ENCODE results near the gene SLF1.

SLF1 gene

DNA sequence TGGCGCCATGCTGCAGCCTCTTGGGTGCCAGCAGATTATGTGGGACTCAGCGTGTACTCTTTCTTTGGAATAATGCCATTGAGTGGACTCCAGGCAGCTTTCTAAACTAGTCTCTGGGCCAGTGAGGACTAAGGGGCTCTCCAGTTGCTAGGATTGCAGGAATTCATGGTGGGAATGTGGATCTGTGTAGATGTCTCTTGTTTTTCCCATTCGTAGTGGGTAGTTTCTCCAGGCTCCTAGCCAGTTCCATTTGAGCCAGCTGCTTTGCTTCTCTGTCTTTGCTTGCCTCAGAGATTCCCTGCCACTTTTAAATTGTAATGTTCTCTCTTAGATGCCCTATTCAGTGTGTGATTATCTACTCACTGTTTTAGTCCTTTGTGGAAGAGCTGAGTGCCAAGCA, 42.6 kb downstream of the SLF1 start:
- no peak for DNase-seq (ENCODE audit: low read depth in 2 of 2)

- no peak for DNase-seq (ENCODE audit: low read depth in 2 of 2)
These were observed 49.5 kb downstream of the SLF1 start for GRCh38 chr5:94667937-94668336.

DNA sequence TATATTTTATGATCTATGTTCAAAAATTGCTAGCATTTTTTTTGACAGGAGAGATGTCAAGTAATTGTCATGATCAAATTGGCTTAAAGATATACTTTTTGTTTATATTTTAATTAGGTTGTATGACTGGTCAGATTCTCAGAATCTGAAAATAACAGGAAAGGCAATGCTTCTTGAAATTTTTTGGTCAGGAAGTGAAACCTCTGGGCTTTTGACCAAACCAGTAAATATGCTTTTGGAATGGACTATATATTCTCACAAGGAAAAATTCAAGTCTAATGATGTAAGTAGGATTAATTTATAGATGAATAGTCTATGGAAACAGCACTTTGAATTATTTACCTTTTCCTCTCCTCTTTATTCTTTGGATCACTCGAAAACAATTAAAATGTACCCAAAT, 52.3 kb downstream of the SLF1 start:
- no peak for DNase-seq (ENCODE audit: low read depth in 2 of 2)

DNA sequence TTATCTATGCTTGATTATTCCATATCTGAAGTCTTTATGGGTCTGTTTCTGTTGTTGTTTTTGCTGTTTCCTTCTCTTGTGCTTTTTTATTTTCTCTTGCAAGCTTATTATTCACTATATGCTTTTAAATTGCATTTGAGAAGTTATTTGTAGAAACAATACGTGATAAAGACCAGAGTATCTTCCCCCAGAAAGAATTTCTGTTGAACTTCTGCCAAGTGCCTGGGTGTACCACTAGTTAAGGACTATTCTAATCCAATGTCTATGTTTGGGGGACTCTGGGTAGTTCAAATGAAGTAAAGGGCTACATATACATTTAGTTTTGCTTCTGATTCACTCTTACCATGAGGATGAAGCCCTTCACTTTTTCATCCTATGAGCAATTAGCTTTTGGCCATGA, 54.3 kb downstream of the SLF1 start:
- DNase-seq (ENCODE audit: low read depth in 2 of 2) = no peak

DNA sequence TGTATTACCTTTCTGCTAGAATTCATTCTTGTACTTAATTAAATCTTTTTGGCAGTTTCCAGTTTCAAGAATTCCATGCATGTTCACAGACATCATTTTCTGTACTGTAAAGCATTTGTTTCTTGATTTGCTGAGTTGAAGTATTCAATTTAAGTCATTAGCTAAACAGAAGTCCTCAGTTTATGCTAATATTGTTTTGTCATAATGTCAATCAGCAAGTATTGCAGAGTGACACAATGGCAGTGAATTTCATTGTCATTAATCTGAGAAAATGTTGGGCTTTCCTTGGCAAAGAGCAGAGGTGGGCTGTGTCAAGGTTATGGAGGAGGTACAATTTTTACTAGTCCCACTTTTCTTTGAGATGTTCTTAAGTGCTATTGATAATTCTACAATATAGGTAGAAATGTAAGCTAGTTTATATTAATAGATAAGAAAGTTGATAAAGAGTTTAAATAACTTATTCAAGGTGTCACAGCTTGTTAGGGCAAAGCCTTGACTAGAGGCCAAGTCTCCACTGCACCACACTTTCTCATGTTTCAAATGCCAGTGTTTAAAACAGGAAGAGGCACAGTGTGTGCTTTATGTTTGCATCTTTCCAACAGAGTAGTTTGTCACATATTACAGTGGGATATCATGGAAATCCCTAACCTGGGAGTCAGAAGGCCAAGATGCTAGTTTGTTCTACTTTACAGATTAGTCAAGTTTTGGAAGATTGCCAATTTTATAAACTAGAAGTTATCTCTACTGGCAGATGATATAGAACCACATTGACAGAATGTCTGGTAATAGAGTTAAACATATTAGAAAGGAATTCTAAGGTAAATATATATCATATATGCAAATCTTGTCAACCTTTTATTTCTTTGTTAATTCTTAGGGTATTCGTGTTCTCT, 56.3 kb downstream of the SLF1 start:
- DNase-seq (ENCODE audit: low read depth in 2 of 2) = no peak

DNA sequence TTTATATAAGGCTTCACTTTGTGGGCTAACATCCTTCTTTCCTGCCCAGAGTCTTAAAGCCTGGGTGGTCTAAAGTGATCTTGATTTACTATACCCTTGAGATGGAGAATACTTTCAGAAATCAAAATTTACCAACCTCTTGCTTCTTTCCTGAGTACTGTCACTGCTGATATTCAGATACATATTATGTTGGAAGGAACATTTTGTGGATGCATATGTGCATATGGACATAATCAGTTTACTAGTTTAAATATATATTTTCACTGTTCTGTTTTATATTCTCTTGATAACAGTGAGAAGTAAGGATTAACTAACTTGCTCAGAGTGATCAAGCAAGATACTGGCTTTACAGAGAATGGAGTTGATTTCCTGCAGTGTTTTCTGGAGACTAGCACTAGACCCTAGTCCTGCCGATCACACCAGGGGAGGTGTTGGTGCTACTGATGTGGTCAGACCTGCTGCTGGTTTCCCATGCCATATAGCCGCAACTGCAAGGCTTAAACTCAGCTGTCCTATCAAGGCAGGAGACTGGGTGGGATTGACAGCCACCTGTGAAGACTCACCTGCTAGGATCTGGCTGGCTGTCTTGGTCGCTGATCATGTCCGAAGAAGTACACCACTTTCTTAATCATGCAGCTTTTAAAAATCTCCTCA, 57.6 kb downstream of the SLF1 start:
- no peak for DNase-seq (ENCODE audit: low read depth in 2 of 2)

DNA sequence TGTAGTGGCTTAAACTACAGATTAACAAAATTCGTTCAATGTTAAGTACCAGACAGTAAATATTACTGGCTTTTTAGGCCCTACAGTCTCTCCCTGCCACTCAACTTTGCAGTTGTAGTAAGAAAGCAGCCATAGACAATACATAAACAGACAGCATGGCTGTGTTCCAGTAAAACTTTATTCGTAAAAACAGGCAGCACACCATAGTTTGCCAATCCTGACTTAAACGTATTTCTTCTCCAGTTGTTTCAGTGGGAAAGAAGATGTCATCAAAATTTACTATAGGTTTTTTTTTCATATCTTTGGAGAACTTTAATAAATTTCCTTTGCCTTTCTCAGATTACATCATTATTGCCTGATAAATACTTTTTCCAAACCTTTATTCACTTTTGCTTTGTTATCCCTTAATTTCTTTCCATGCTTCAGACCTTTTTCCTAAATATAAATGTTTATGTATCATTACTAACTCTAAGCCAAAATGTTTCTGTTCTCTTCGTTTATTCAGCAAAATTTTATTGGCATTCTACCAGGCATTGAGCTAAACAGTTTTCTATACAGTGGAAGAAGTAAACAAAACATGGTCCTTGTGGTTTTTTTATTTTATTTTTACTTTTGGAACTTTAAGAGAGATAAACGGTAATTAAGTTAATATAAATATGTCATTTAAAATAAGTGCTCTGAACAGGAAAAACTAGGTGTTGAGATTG, 64.5 kb downstream of the SLF1 start:
- no peak for DNase-seq (ENCODE audit: low read depth in 2 of 2)

DNA sequence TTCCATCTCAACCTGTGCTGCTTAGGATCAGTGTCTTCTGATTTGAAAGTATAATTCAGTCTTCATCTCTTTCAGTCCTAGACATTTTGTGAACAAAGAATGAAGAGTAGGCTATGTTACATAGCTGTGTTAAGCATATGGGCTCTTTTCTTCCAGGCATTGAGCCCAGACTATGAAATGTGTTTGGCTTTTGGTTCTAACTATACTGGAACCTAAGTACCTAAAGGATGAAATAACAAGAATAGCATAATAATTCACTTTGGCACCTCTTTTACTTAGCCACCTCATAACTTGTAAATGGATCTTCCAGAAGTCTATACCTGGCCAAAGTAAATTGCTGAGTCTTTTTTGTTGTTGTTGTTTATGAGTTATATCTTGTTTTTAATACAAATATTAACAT, 71.4 kb downstream of the SLF1 start:
- no peak for DNase-seq (ENCODE audit: low read depth in 2 of 2)

- no peak for DNase-seq (ENCODE audit: low read depth in 2 of 2)
These were observed 72.3 kb downstream of the SLF1 start for GRCh38 chr5:94690778-94691177.

DNA sequence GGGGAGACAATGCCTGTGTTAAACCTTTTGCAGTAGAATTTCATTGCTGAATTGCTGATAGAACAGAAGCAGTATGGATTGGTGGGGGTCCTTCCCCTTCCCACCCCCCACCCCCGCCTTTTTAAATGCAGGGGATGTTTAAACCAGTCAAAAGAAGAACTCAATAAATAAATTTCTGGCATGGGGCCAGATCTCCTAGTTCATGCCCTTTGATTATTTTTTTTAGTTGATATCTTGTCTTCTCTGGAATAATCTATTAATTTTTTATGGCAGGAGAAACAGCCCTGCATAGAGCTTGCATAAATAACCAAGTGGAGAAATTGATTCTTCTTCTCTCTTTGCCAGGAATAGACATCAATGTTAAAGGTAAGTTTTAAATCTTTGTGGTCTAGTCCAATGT, 72.8 kb downstream of the SLF1 start:
- DNase-seq (ENCODE audit: low read depth in 2 of 2) = no peak

DNA sequence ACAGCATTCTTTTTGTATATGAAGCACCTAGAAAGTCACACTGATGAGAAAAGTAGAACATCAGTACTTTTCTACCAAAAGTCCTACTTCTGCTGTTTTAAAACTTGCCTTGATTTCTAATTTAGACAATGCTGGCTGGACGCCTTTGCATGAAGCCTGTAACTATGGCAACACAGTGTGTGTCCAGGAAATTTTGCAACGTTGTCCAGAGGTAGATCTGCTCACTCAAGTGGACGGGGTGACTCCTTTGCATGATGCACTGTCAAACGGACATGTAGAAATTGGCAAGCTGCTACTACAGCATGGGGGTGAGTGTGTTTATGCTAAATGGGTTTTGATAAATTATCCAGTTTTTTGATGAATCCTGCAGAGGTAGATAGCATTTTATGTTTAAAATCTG, 73.5 kb downstream of the SLF1 start:
- no peak for DNase-seq (ENCODE audit: low read depth in 2 of 2)

- DNase-seq (ENCODE audit: low read depth in 2 of 2) = no peak
These were observed 74.1 kb downstream of the SLF1 start for GRCh38 chr5:94692581-94692980.

GRCh38 chr5:94693043-94693822, 74.8 kb downstream of the SLF1 start:
- no peak for DNase-seq (ENCODE audit: low read depth in 2 of 2)

- no peak for DNase-seq (ENCODE audit: low read depth in 2 of 2)
These were observed 75.4 kb downstream of the SLF1 start for GRCh38 chr5:94693845-94694370.

DNA sequence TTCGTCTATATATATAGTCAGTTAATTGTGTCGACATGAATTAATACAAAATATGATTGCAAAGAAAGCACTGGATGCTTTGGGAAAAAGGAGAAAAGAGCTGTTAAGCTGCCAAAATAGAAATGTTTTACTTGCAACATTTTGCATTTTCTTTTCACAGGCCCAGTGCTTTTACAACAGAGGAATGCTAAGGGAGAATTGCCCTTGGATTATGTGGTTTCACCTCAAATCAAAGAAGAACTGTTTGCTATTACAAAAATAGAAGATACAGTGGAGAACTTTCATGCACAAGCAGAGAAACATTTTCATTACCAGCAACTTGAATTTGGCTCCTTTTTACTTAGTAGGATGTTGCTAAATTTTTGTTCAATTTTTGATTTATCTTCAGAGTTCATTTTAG, 76.2 kb downstream of the SLF1 start:
- DNase-seq (ENCODE audit: low read depth in 2 of 2) = no peak

DNA sequence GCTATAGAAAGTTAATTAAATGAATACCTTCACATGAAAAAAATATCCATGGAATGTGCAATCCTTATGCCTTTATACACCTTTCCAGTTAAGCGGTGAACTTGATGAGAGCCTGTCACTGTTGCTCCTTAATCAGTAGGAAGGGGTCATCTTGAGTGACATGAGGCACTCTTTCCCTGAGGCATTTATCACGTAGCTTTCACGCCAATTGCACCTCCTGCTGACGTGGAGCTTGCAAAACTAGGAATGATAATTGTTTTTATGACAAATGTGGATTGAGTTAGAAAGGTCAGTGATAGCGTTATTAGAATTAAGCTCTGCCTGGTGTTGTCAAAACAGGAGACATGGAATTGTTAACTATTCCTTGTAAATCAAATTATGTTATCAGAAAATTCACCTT, 79.7 kb downstream of the SLF1 start:
- DNase-seq (ENCODE audit: low read depth in 2 of 2) = no peak

- no peak for DNase-seq (ENCODE audit: low read depth in 2 of 2)
These were observed 81.1 kb downstream of the SLF1 start for GRCh38 chr5:94699562-94699961.

- DNase-seq (ENCODE audit: low read depth in 2 of 2) = no peak
These were observed 82.1 kb downstream of the SLF1 start for GRCh38 chr5:94700592-94700991.

- DNase-seq (ENCODE audit: low read depth in 2 of 2) = no peak
These were observed 84.3 kb downstream of the SLF1 start for GRCh38 chr5:94702729-94703128.

DNA sequence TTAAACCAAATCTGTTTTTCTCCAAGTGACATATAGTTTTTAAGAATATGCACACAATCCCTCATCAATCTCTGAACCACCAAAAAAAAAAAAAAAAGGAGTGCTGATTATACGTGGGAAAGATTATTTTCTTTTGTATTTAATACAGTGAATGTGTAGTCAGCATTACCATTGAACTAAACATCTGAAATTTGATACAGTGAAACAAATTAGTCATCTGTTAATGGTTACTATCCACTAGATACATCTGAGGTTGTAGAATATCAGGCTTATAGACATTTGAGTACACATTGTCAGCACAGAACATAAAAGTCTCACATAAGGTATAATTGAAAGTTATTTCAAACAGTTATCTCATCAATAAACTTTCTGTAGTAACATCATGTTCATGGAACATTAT, 87.0 kb downstream of the SLF1 start:
- DNase-seq (ENCODE audit: low read depth in 2 of 2) = no peak

DNA sequence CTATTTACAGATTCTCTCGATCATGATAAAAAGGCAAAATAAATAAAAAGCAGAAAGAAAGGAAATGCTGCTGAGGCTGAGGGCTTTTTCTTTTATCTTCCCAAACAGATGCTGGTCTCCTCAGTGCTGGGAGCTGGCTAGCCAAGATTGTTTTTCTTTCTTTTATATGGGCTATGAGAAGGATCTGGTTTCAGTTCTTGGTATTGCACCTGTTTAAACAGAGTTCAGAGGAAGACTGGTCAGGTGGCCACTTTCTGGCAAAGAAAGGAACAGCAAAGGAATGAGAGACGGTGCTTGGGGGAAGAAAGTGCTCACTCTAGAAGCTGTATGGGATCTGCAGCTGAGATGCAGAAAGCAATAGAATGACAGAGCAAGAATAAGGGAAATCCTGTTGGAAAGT, 88.9 kb downstream of the SLF1 start:
- no peak for DNase-seq (ENCODE audit: low read depth in 2 of 2)

- DNase-seq (ENCODE audit: low read depth in 2 of 2) = no peak
These were observed 90.8 kb downstream of the SLF1 start for GRCh38 chr5:94709277-94709676.
